ENCODE results near the gene C14orf93.
"Not testable (repeated sequence)": the region's sequence is repeated elsewhere in the genome, so short reads cannot be mapped to it uniquely, and the experiment has no call there.

The C14orf93 gene

DNA sequence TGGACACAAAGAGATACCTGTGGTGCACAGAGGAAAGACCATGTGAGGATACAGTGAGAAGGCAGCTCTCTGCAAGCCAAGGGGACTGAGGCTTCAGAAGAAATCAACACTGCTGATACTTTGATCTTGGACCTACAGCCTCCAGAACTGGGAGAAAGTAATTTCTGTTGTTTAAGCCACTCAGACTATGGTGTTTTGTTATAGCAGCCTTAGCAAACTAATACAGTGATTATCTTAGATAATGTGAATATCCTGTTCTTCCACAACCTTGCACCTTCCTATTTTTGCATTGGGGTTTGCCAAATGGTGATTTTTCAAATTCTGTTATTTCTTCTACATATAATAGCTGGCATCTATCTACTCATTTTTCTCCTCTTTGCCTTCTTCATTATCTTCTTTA is 8.2 kb upstream of the C14orf93 start:
- Histone ChIP-seq H3K9me3 (ENCODE audit: control insufficient read depth, insufficient read depth, low read length) (no peaks in the 10 kb centered on the region), H3K36me3 (ENCODE audit: insufficient read depth, low read length) (no peaks in the 10 kb centered on the region), H3K4me1 (ENCODE audit: insufficient read depth, low read length) (0 out of 2 replicates have a peak, but pooled peaks cover 3% of the 10 kb centered on the region), H3K9ac (ENCODE audit: low read depth, low read length) (no peak overlapping the region)

DNA sequence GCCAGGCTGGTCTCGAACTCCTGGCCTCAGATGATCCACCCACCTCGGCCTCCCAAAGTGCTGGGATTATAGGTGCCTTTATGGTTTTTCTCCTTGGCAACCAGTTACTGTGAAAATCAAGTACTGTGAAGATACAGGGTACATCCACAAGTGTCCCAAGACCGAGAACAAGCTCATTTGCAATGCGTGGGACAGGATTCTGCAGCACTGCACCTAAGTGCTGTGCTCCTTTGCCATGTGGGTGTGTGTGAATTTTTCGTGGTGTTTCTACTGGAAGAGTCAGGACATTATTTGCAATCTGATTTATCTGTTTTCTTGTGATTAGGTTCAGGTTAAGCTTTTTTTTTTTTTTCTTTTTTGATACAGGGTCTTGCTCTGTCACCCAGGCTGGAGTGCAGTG is 7.1 kb upstream of the C14orf93 start:
- no peaks in the 10 kb centered on the region for H3K9me3 ChIP-seq (ENCODE audit: control insufficient read depth, insufficient read depth, low read length)
- H3K4me1 ChIP-seq (ENCODE audit: insufficient read depth, low read length), result 0 out of 2 replicates have a peak, but pooled peaks cover 3% of the 10 kb centered on the region
- H3K36me3 ChIP-seq (ENCODE audit: insufficient read depth, low read length), result no peaks in the 10 kb centered on the region
- no peak overlapping the region for H3K9ac ChIP-seq (ENCODE audit: low read depth, low read length)

DNA sequence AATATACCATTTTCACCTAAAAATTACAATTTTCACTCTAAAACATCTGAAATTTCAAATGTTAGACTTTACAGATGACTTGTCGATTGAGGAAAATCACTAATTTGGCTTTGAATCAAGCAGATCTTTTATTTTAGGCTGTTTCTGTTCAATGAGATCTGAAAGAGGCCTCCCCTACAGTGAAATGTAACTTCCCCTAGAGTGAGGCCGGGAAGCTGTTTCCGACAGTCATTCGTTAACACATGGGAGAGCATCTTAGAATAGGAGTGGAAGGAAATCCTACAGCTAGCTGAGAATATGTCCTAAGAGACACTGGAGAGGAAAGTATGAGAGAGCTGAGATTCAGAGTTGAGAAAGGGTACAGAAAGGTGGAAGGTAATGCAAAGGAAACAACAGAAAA is 5.7 kb upstream of the C14orf93 start:
- no peak overlapping the region for H3K9ac ChIP-seq (ENCODE audit: low read depth, low read length)
- no peaks in the 10 kb centered on the region for H3K9me3 ChIP-seq (ENCODE audit: control insufficient read depth, insufficient read depth, low read length)
- no peaks in the 10 kb centered on the region for H3K36me3 ChIP-seq (ENCODE audit: insufficient read depth, low read length)
- 0 out of 2 replicates have a peak, but pooled peaks cover 3% of the 10 kb centered on the region for H3K4me1 ChIP-seq (ENCODE audit: insufficient read depth, low read length)

DNA sequence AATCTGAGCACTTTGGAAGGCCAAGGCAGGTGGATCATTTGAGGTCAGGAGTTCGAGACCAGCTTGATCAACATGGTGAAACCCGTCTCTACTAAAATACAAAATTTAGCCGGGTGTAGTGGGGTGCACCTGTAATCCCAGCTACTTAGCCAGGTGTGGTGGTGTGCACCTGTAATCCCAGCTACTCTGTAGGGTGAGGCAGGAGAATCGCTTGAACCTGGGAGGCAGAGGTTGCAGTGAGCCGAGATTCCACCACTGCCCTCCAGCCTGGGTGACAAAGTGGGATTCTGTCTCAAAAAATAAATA is 3.8 kb upstream of the C14orf93 start:
- H3K4me1 ChIP-seq (ENCODE audit: insufficient read depth, low read length); H3K36me3 ChIP-seq (ENCODE audit: insufficient read depth, low read length); H3K9me3 ChIP-seq (ENCODE audit: control insufficient read depth, insufficient read depth, low read length); H3K9ac ChIP-seq (ENCODE audit: low read depth, low read length): not testable (repeated sequence)

DNA sequence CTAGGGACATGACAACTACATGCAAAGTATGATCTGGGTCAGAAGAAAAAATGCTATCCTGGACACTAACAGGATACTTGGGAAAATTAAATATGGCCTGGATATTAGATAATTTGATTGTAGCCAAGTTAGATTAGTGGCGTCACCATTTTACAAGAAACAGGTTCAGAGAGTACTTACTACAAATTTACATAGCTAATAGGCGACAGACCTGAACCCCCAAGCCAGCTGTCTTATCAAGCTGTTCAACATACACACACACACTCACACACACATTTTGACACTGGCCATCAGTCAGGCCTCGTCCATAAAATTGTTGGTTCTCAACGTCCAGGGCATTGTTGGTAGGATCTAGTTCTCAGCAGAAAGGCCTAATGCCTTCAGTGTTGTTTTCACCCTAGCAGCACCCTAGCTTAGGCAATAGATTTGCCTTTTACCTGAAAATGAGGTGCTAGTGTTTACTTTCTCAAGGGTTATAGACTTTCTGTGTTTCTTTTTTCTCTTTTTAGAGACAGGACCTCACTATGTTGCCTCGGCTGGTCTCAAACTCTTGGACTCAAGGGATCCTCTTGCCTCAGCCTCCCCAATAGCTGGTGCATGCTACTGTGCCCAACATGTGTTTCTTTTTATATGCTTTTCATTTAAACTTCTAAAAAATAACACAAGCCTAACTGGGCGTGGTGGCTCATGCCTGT is 3.3 kb upstream of the C14orf93 start:
- Histone ChIP-seq H3K9me3 (ENCODE audit: control insufficient read depth, insufficient read depth, low read length) (no peaks in the 10 kb centered on the region), H3K9ac (ENCODE audit: low read depth, low read length) (no peak overlapping the region), H3K4me1 (ENCODE audit: insufficient read depth, low read length) (0 out of 2 replicates have a peak, but pooled peaks cover 3% of the 10 kb centered on the region), H3K36me3 (ENCODE audit: insufficient read depth, low read length) (no peaks in the 10 kb centered on the region)

DNA sequence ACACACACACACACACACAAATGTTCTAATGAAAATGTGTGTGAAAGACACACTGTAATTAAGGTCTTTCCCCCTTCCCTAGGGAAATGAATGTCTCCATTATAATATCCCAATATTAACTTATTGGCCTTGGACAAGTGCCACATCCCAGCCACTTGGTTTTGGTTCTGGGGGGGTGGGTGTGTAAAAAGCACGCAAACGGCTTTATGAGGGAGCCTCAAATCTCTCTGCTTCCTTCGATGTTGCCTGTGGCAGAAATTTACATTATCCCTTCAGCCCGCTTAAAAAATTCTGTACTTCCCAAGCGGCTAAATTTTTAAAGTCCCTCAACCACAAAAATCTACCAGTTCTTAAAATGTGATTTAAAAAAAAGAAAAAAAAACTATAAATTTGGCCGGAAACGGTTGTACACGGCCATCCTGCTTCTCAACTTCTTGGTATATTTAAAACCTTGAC is 432 bp downstream of the C14orf93 start:
- Histone ChIP-seq H3K9ac (ENCODE audit: low read depth, low read length) (peak overlapping the region; percentile 74; the same call in 1 of the 2 replicates), H3K4me1 (ENCODE audit: insufficient read depth, low read length) (peaks cover 5% of the 10 kb centered on the region; the same call in 1 of the 2 replicates), H3K9me3 (ENCODE audit: control insufficient read depth, insufficient read depth, low read length) (no peaks in the 10 kb centered on the region), H3K36me3 (ENCODE audit: insufficient read depth, low read length) (no peaks in the 10 kb centered on the region)

DNA sequence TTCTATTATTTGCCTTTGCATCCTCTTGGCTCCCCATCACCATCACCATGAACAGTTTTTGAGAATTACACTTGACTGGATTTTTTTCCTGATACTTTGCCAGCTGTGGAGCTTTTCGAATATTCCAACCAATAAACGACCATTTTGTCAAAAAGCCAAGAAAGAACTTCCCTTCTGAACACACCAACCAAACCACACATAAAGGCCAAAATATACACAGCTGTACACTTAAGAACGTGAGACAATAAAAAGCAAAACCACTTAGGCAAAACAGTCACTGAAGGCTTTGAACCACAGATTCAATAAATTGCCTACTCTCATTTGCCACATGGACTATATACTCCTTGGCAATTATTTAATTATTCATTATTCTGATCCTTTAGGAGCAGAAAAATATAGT is 1.1 kb downstream of the C14orf93 start:
- Histone ChIP-seq H3K4me1 (ENCODE audit: insufficient read depth, low read length) (peaks cover 5% of the 10 kb centered on the region; the same call in 1 of the 2 replicates), H3K36me3 (ENCODE audit: insufficient read depth, low read length) (no peaks in the 10 kb centered on the region), H3K9me3 (ENCODE audit: control insufficient read depth, insufficient read depth, low read length) (no peaks in the 10 kb centered on the region), H3K9ac (ENCODE audit: low read depth, low read length) (no peak overlapping the region)

DNA sequence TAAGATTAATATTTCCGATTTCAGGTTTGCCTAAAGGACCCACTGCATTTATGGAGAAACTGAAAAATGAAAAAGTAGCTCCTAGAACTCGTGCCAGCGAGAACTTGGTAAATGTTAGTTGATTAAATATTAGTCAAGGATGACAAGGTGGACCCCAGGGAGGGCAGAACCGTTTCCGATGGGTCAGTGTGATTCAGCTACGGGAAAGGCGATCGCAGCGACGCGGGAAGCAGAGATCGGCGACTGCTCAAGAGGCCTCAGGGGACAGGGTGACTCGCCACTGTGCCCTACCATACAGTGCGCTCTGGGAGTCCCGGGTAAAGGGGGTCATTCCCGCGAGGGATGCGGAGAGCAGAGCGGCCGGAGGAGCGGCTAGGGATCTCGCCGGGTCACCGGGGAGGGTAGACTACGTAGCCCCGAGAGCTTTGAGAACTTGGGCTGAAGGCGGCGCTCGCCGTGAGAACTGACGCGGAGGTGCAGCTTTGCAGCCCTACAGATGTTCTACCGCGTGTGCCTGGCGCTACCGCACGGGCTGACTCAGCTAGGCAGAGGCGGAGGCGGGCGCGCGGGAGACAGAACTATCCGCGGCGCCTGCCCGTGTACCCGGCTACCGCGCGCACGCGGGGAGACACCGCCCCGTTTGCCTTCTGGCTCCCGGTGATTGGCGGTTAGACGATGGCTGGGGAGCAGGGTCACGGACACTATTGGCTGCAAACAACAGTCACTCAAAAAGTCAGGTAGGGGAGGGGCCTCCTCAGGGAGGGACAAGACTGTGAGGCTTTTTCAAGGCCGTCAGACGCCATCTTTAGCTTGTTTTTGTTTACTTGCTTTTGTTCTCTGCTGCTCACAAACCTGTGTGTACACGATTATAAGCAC is 3.2 kb downstream of the C14orf93 start:
- H3K36me3 ChIP-seq (ENCODE audit: insufficient read depth, low read length), result no peaks in the 10 kb centered on the region
- no peaks in the 10 kb centered on the region for H3K9me3 ChIP-seq (ENCODE audit: control insufficient read depth, insufficient read depth, low read length)
- H3K4me1 ChIP-seq (ENCODE audit: insufficient read depth, low read length), result peaks cover 5% of the 10 kb centered on the region; the same call in 1 of the 2 replicates
- H3K9ac ChIP-seq (ENCODE audit: low read depth, low read length), result peak overlapping the region; percentile 89

DNA sequence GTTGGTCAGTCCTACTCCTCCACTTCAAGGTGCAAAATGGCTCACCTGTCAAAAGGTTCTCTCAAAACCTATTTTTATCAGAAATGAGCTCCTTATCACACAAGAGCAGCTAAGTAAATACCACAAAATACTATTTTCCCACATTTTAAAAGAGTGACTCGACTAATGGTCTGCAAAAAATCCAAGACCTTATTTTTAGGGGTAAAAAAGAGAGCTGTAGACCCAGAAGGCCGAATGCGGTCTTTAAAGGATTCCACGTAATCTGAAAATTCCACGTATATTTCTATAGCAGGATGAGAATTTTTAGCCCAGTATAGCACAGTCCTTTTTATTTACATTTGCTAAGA is 3.8 kb downstream of the C14orf93 start:
- Histone ChIP-seq H3K4me1 (ENCODE audit: insufficient read depth, low read length) (peaks cover 5% of the 10 kb centered on the region; the same call in 1 of the 2 replicates), H3K36me3 (ENCODE audit: insufficient read depth, low read length) (no peaks in the 10 kb centered on the region), H3K9me3 (ENCODE audit: control insufficient read depth, insufficient read depth, low read length) (no peaks in the 10 kb centered on the region), H3K9ac (ENCODE audit: low read depth, low read length) (peak overlapping the region; percentile 89)

DNA sequence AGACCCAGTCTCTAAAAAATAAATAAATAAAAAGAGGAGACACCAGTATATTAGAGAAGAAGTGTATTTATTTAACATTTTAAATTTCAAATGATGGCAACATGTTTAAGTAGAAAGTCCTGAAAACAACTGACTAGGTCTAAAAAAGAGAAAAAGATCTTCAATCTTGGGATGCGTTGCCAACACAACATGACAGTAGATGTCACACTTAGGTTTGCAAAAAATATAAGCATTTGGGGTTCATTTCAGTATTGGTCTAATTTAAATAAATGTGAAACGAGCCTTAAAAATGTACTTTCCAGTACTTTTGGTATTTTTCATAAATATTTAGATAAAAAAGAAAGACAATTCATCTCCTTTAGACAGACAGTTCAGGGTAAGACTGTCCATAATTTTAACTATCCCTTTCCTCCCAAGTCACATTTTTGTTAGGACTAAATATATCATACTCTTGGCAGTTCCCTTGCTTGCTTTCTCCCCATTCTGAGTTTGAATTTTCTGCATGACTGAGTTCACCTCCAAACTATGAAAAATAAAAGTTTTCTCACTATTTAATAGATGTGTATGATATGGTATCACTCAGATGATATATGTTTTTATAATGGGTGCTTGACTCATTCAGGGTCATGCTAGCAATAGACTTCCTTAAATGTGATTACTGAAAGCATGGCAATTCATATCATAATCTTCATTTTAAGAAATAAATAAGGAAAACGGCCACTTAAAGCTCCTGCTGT is 4.3 kb downstream of the C14orf93 start:
- Histone ChIP-seq H3K4me1 (ENCODE audit: insufficient read depth, low read length) (peaks cover 5% of the 10 kb centered on the region; the same call in 1 of the 2 replicates), H3K9me3 (ENCODE audit: control insufficient read depth, insufficient read depth, low read length) (no peaks in the 10 kb centered on the region), H3K9ac (ENCODE audit: low read depth, low read length) (no peak overlapping the region), H3K36me3 (ENCODE audit: insufficient read depth, low read length) (no peaks in the 10 kb centered on the region)

DNA sequence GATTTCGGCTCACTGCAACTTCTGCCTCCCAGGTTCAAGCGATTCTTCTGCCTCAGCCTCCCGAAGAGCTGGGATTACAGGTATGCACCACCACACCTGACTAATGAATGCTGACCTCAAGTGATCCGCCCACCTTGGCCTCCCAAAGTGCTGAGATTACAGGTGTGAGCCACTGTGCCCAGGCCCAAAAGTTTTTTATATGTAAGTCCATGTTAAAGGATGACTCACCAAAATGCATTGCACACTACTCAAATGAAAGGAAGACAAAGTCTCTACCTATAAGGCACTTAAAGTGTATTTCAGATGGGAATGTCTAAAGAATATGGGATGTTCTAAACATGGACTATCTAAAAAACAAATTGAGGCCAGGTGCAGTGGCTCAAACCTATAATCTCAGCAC is 5.7 kb downstream of the C14orf93 start:
- not testable (repeated sequence) for H3K4me1 ChIP-seq (ENCODE audit: insufficient read depth, low read length); H3K36me3 ChIP-seq (ENCODE audit: insufficient read depth, low read length); H3K9me3 ChIP-seq (ENCODE audit: control insufficient read depth, insufficient read depth, low read length); H3K9ac ChIP-seq (ENCODE audit: low read depth, low read length)

DNA sequence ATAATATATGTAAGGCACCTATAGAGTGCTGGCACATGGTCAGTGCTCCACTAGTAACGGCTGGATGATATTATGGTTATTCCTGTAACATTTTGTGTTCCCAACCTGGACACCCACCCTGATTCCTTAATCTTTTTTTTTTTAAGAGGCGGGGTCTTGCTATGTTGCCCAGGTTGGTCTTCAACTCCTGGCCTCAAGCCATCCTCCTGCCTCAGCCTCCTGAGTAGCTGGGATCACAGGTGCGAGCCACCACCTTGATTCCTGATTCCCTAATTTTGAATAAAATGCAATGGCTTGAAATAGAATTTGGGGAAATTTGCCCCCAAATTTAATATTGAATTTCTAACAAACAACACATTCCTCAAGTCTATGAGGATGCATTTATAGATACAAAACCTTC is 7.4 kb downstream of the C14orf93 start:
- H3K9me3 ChIP-seq (ENCODE audit: control insufficient read depth, insufficient read depth, low read length), result no peaks in the 10 kb centered on the region
- H3K9ac ChIP-seq (ENCODE audit: low read depth, low read length), result no peak overlapping the region
- peaks cover 5% of the 10 kb centered on the region; the same call in 1 of the 2 replicates for H3K4me1 ChIP-seq (ENCODE audit: insufficient read depth, low read length)
- no peaks in the 10 kb centered on the region for H3K36me3 ChIP-seq (ENCODE audit: insufficient read depth, low read length)

DNA sequence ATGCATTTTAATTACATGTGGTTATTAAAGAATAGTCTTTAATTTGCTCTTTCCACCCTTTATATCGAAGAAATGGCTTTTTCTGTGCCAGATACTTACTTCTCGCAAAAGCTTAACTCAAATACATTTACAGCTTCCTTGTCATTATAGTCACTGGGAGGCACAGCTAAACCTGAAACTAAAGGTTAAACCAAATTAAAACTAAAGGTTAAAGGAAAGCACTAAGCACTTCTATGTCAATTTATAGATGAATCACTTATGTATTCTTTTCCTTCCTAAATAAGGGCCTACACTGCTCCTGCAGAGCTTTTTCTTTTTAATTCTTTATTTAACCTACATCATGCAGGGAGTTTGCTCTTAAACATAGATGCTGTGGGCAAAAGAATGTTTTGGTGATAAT is 9.1 kb downstream of the C14orf93 start:
- H3K9me3 ChIP-seq (ENCODE audit: control insufficient read depth, insufficient read depth, low read length), result no peaks in the 10 kb centered on the region
- H3K9ac ChIP-seq (ENCODE audit: low read depth, low read length), result no peak overlapping the region
- H3K4me1 ChIP-seq (ENCODE audit: insufficient read depth, low read length), result no peaks in the 10 kb centered on the region
- H3K36me3 ChIP-seq (ENCODE audit: insufficient read depth, low read length), result no peaks in the 10 kb centered on the region

DNA sequence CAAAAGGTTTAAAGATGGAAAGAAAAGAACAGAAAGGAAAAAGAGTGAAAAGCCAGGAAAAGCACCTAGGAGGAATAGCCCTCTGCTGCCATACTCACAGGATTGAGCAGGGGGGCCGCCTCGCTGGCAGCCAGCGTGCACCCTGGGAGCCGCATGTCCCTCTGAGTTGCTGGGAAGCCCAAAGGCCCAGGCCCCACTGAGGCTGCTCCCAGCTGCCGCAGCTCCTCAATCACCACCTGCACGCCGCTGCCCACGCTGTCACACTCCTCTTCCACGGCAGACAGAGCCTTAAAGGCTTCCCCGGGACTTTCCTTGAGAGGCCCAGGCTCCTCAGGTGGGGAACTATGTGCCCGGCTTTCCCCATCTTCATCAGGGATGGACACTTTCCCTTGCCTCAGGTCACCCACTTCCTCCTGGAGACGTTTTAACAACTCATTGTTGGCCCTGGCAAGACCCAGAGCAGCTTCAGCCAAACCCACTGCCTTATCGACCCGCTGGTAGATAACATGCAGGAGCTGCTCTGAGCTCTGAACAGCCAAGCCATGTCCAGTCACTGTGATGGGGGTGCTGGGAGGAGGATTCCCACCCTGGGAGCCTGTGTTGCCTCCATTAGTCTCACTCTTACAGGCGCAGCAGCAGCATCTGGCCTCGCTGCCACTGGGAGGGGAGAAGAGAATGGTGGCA is 11.5 kb downstream of the C14orf93 start:
- Histone ChIP-seq H3K36me3 (ENCODE audit: insufficient read depth, low read length) (no peaks in the 10 kb centered on the region), H3K9ac (ENCODE audit: low read depth, low read length) (no peak overlapping the region), H3K9me3 (ENCODE audit: control insufficient read depth, insufficient read depth, low read length) (no peaks in the 10 kb centered on the region), H3K4me1 (ENCODE audit: insufficient read depth, low read length) (peaks cover 5% of the 10 kb centered on the region; the same call in 1 of the 2 replicates)
